Thymus (tissue), 11 donors: ENCODE data around the gene FBXO31. TPM values are rescaled to one million over a fixed set of nuclear protein-coding genes. Genes with fewer than 3 reads are reported as not detected.

ENCODE experiments used
- DNase-seq, 9 donors: peaks; one replicate each; pipeline ENCODE4 v3.0.0-alpha.2; 2013; ENCODE audit warnings: low spot score in 9 of 9, low read depth in 6 of 9, missing footprints in 1 of 9
- H3K27ac ChIP-seq, 2 donors: one replicate each; pipeline ENCODE4 v1.5.1; 2013; ENCODE audit warnings: control low read depth in 1 of 2, low read depth in 1 of 2, low read length in 1 of 2, mild to moderate bottlenecking in 1 of 2, moderate library complexity in 1 of 2
- H3K27me3 ChIP-seq, 2 donors: one replicate each; pipeline ENCODE4 v1.5.1; 2013; ENCODE audit warnings: low read length in 1 of 2; ENCODE audit not compliant: control insufficient read depth in 2 of 2, insufficient read depth in 1 of 2
- H3K36me3 ChIP-seq, 2 donors: one replicate each; pipeline ENCODE4 v1.5.1; 2013; ENCODE audit warnings: low read length in 1 of 2, mild to moderate bottlenecking in 1 of 2, moderate library complexity in 1 of 2; ENCODE audit not compliant: control insufficient read depth in 2 of 2, insufficient read depth in 2 of 2
- H3K4me1 ChIP-seq, 2 donors: one replicate each; pipeline ENCODE4 v1.5.1; 2013; ENCODE audit warnings: low read length in 2 of 2; ENCODE audit not compliant: control insufficient read depth in 2 of 2, insufficient read depth in 2 of 2
- H3K4me3 ChIP-seq, 2 donors: one replicate each; pipeline ENCODE4 v1.5.1; 2013; ENCODE audit warnings: low read length in 2 of 2, control low read depth in 1 of 2, mild to moderate bottlenecking in 1 of 2
- H3K9me3 ChIP-seq, 2 donors: one replicate each; pipeline ENCODE4 v1.5.1; 2013; ENCODE audit warnings: low read length in 1 of 2, mild to moderate bottlenecking in 1 of 2; ENCODE audit not compliant: control insufficient read depth in 2 of 2, insufficient read depth in 1 of 2
- WGBS: extraction: QIAGEN DNeasy Blood & Tissue Kit; methylation state at CpG from one replicate; pipeline ENCODE4 v1.1.7; 2013; 5-methylcytosine and 5-hydroxymethylcytosine counted together
- polyA plus RNA-seq: library from polyadenylated mRNA; stranded (reverse); fragments of 200-250 nt; gene quantifications from one replicate; pipeline ENCODE4 v1.2.3, GENCODE V29; 2013
- total RNA-seq: library from RNA; stranded (reverse); fragments of 120-200 nt; gene quantifications from one replicate; pipeline ENCODE4 v1.2.4, GENCODE V29; 2013
- donor health status: healthy.

FBXO31 gene
- total and polyA plus RNA-seq, 2 donors, result 11.7 to 27.1 TPM

- WGBS, result 60% methylated on average over 38 of the region's 38 CpGs
- peak in 4 of 9 donors; percentile 11 to 37 (median 26) for DNase-seq
- no peaks in the 10 kb centered on the region for H3K36me3 ChIP-seq
- no peak overlapping the region for H3K4me3 ChIP-seq
- H3K9me3 ChIP-seq, result no peaks in the 10 kb centered on the region
- H3K27me3 ChIP-seq, result peaks cover 0 to 4% of the 10 kb centered on the region in 2 donors
- no peak overlapping the region for H3K27ac ChIP-seq
- no peaks in the 10 kb centered on the region for H3K4me1 ChIP-seq
These were observed 105.1 kb downstream of the FBXO31 start for GRCh38 chr16:87278191-87279093.

Other genes starting within 250 kb of the FBXO31 start
- 5.0 TPM for gene C16orf95, start 66.4 kb downstream of the FBXO31 start, total RNA-seq
- gene C16orf95, start 66.4 kb downstream of the FBXO31 start, polyA plus RNA-seq, result 2.9 TPM
- gene MAP1LC3B, start 8.6 kb upstream of the FBXO31 start, total RNA-seq, result 21.7 TPM
- 102 TPM for gene MAP1LC3B, start 8.6 kb upstream of the FBXO31 start, polyA plus RNA-seq
- gene ZCCHC14, start 109.2 kb upstream of the FBXO31 start, total RNA-seq, result 2.7 TPM
- gene ZCCHC14, start 109.2 kb upstream of the FBXO31 start, polyA plus RNA-seq, result 7.3 TPM
- gene JPH3, start 218.7 kb upstream of the FBXO31 start, total RNA-seq, result 0.05 TPM
- gene JPH3, start 218.7 kb upstream of the FBXO31 start, polyA plus RNA-seq, result 0.09 TPM